GM12878 (cell line): ENCODE results near the gene ALOX12B. TPM values are rescaled to one million over a fixed set of nuclear protein-coding genes. Genes with fewer than 3 reads are reported as not detected.

Experiments used
- CBX5 ChIP-seq: sonication (generic); IDR thresholded peaks from 2 replicates; pipeline ENCODE4 v1.6.1; 2016; ENCODE audit warnings: low read depth, moderate library complexity, mild to moderate bottlenecking, inconsistent platforms
- CEBPZ ChIP-seq: fragments of 150-350 bp; IDR thresholded peaks from 2 replicates; pipeline ENCODE4 v1.6.1; 2016; ENCODE audit warnings: low read depth, low read length
- EED ChIP-seq: sonication (generic); IDR thresholded peaks from 2 replicates; pipeline ENCODE4 v1.6.1; 2016; ENCODE audit warnings: antibody characterized with exemption, low read depth
- ETV6 ChIP-seq, 2 experiments: fragments of 450-650 bp in 1 of 2; IDR thresholded peaks in 1 of 2; conservative IDR thresholded peaks in 1 of 2; 2 replicates each; pipeline ENCODE4 v1.6.1; 2014; ENCODE audit warnings: antibody characterized with exemption in 1 of 2, borderline replicate concordance in 1 of 2, low read depth in 1 of 2, mild to moderate bottlenecking in 1 of 2, moderate library complexity in 1 of 2
- HSF1 ChIP-seq: fragments of 150-350 bp; IDR thresholded peaks from 2 replicates; pipeline ENCODE4 v1.6.1; 2014; ENCODE audit warnings: mild to moderate bottlenecking, low read depth, low read length
- NFYA ChIP-seq: IDR thresholded peaks from 2 replicates; pipeline ENCODE4 v1.6.1; 2011; ENCODE audit warnings: low read depth, mild to moderate bottlenecking, low read length, improper control_type of control experiment, borderline replicate concordance
- polyA plus RNA-seq, 11 experiments: library from polyadenylated mRNA; depleted of rRNA in 4 of 11; unstranded in 6 of 11; stranded (reverse) in 5 of 11; fragments of >200 nt; fragmentation: Nextera tagmentation in 4 of 11; fragmentation: Illumina TruSeq in 1 of 11; extraction: Ambion mirVana in 4 of 11; extraction: Trizol in 1 of 11; gene quantifications; 1 replicate in 1 of 11; 2 replicates in 10 of 11; pipeline versions ENCODE4 v1.2.1 to v1.2.3, GENCODE V29; 2011 to 2016; ENCODE audit warnings: inconsistent platforms in 2 of 11, missing spikeins in 2 of 11, low read depth in 1 of 11
- total RNA-seq, 4 experiments: library from RNA; depleted of rRNA in 3 of 4; stranded (reverse); fragments of >200 nt in 3 of 4; fragmentation: Illumina TruSeq in 1 of 4; extraction: Trizol in 1 of 4; gene quantifications; 2 replicates each; pipeline versions ENCODE4 v1.2.1 to v1.2.3, GENCODE V29; 2013 to 2021

The ALOX12B gene
- total and polyA plus RNA-seq, 10 of the 15 experiments (the other 5 are each of a cell fraction or from before 2014, with no cell fraction given), result 0.17 to 0.54 TPM; not detected in 8

GRCh38 chr17:8062807-8063483 lies 24.6 kb downstream of the ALOX12B start (continued):
- TF ChIP-seq HSF1 (no peak), CEBPZ (no peak), EED (no peak), CBX5 (no peak), ETV6 (conservative IDR thresholded peaks at IDR 0.05 in 1 of 2, IDR thresholded peaks at IDR 0.05 in 1 of 2; ENCODE audit: borderline replicate concordance in 1 of 2, low read depth in 1 of 2) (no peak), NFYA (no peak)
